Measurements from ENCODE around the gene CFAP410.

The CFAP410 gene

GRCh38 chr21:44354001-44354405 is 14.8 kb upstream of the CFAP410 start:
- H3K27ac ChIP-seq (ENCODE audit: low read depth, low read length), result no peak overlapping the region
- H3K27me3 ChIP-seq (ENCODE audit: control insufficient read depth, low read length), result no peaks in the 10 kb centered on the region
- H4K20me1 ChIP-seq (ENCODE audit: control insufficient read depth, insufficient read depth, low read depth, low read length), result no peaks in the 10 kb centered on the region
- no peaks in the 10 kb centered on the region for H3K79me2 ChIP-seq (ENCODE audit: control insufficient read depth, low read length)
- no peaks in the 10 kb centered on the region for H3K9me3 ChIP-seq (ENCODE audit: control insufficient read depth, insufficient read depth, low read length)
- peak overlapping the region; percentile 44; the same call in 1 of the 2 replicates for H3K4me2 ChIP-seq (ENCODE audit: low read length)
- H3K9me2 ChIP-seq (replicated peaks; ENCODE audit: control insufficient read depth, low read length), result no peaks in the 10 kb centered on the region
- no peak for TF ChIP-seq CTCF (IDR thresholded peaks at IDR 0.05; ENCODE audit: low read depth, low read length, poor library complexity, severe bottlenecking)
- TF ChIP-seq EZH2phosphoT487 (IDR thresholded peaks at IDR 0.05; ENCODE audit: borderline replicate concordance, low read length), result no peak
- H3K4me3 ChIP-seq (ENCODE audit: low read length), result no peak overlapping the region
- H3F3A ChIP-seq (ENCODE audit: control insufficient read depth, insufficient read depth), result no peaks in the 10 kb centered on the region
- no peaks in the 10 kb centered on the region for H3K36me3 ChIP-seq (ENCODE audit: control insufficient read depth, low read length)
- H3K4me1 ChIP-seq (ENCODE audit: control insufficient read depth, low read length), result peaks cover 30% of the 10 kb centered on the region

- H3K27me3 ChIP-seq (ENCODE audit: control insufficient read depth, low read length), result no peaks in the 10 kb centered on the region
- no peaks in the 10 kb centered on the region for H3F3A ChIP-seq (ENCODE audit: control insufficient read depth, insufficient read depth)
- H3K79me2 ChIP-seq (ENCODE audit: control insufficient read depth, low read length), result no peaks in the 10 kb centered on the region
- TF ChIP-seq CTCF (IDR thresholded peaks at IDR 0.05; ENCODE audit: low read depth, low read length, poor library complexity, severe bottlenecking), result no peak
- no peak for TF ChIP-seq EZH2phosphoT487 (IDR thresholded peaks at IDR 0.05; ENCODE audit: borderline replicate concordance, low read length)
- no peak within 1 kb of the TSS for H3K4me3 ChIP-seq (ENCODE audit: low read length)
- no peaks in the 10 kb centered on the region for H3K36me3 ChIP-seq (ENCODE audit: control insufficient read depth, low read length)
- no peaks in the 10 kb centered on the region for H3K9me2 ChIP-seq (replicated peaks; ENCODE audit: control insufficient read depth, low read length)
- no peaks in the 10 kb centered on the region for H4K20me1 ChIP-seq (ENCODE audit: control insufficient read depth, insufficient read depth, low read depth, low read length)
- no peak within 1 kb of the TSS for H3K27ac ChIP-seq (ENCODE audit: low read depth, low read length)
- H3K4me1 ChIP-seq (ENCODE audit: control insufficient read depth, low read length), result peaks cover 30% of the 10 kb centered on the region
- peak within 1 kb of the TSS; percentile 44 for H3K4me2 ChIP-seq (ENCODE audit: low read length)
- H3K9me3 ChIP-seq (ENCODE audit: control insufficient read depth, insufficient read depth, low read length), result no peaks in the 10 kb centered on the region
Observed at GRCh38 chr21:44353191-44353970, 14.2 kb upstream of the CFAP410 start, which contains the start of gene TRPM2. Gene TRPM2, plus strand, starts transcription at chr21:44353621. Its CDS starts 80 bp downstream, at chr21:44353701.

GRCh38 chr21:44352253-44352860 is 13.2 kb upstream of the CFAP410 start:
- no peaks in the 10 kb centered on the region for H4K20me1 ChIP-seq (ENCODE audit: control insufficient read depth, insufficient read depth, low read depth, low read length)
- H3K79me2 ChIP-seq (ENCODE audit: control insufficient read depth, low read length), result no peaks in the 10 kb centered on the region
- H3K36me3 ChIP-seq (ENCODE audit: control insufficient read depth, low read length), result no peaks in the 10 kb centered on the region
- H3K4me2 ChIP-seq (ENCODE audit: low read length), result no peak overlapping the region
- H3K9me3 ChIP-seq (ENCODE audit: control insufficient read depth, insufficient read depth, low read length), result no peaks in the 10 kb centered on the region
- no peak for TF ChIP-seq EZH2phosphoT487 (IDR thresholded peaks at IDR 0.05; ENCODE audit: borderline replicate concordance, low read length)
- TF ChIP-seq CTCF (IDR thresholded peaks at IDR 0.05; ENCODE audit: low read depth, low read length, poor library complexity, severe bottlenecking), result no peak
- H3F3A ChIP-seq (ENCODE audit: control insufficient read depth, insufficient read depth), result no peaks in the 10 kb centered on the region
- no peaks in the 10 kb centered on the region for H3K9me2 ChIP-seq (replicated peaks; ENCODE audit: control insufficient read depth, low read length)
- no peaks in the 10 kb centered on the region for H3K27me3 ChIP-seq (ENCODE audit: control insufficient read depth, low read length)
- H3K4me1 ChIP-seq (ENCODE audit: control insufficient read depth, low read length), result peaks cover 30% of the 10 kb centered on the region
- no peak overlapping the region for H3K4me3 ChIP-seq (ENCODE audit: low read length)
- no peak overlapping the region for H3K27ac ChIP-seq (ENCODE audit: low read depth, low read length)
